ENCODE data around the gene SYS1.

The SYS1 gene

GRCh38 chr20:45338121-45339030 is 24.6 kb upstream of the SYS1 start:
- intact Hi-C loops (cut with DNase I): no loop called here
- no peak for DNase-seq

DNA sequence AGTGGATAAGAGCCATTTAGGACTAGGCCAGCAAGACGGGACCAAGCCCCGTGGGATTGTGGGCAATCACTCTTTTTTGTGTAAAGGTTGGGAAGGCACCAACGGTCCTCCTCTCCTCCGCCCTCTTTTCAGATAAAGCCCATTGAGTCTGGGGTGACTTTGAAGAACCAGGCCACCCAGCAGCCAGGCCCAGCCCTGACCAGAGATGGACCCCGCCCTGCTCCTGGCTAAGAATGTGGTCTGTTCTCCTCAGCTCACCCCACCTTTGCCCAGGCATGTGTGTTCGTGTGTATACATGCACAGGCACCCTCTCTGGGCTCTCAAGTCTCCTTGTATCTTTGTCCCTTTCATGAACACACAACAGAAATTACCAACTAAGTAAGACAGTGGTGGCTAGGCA is 23.9 kb upstream of the SYS1 start:
- DNase-seq: no peak
- intact Hi-C loops (cut with DNase I): no loop called here

GRCh38 chr20:45339799-45340198 is 23.2 kb upstream of the SYS1 start:
- DNase-seq: no peak
- intact Hi-C loops (cut with DNase I): no loop called here

GRCh38 chr20:45340236-45340847 is 22.6 kb upstream of the SYS1 start:
- intact Hi-C loops (cut with DNase I): no loop called here
- no peak for DNase-seq

GRCh38 chr20:45340951-45341350 is 22.0 kb upstream of the SYS1 start:
- intact Hi-C loops (cut with DNase I): no loop called here
- DNase-seq: no peak

GRCh38 chr20:45341579-45341938 is 21.4 kb upstream of the SYS1 start:
- intact Hi-C loops (cut with DNase I): no loop called here
- DNase-seq: no peak

DNA sequence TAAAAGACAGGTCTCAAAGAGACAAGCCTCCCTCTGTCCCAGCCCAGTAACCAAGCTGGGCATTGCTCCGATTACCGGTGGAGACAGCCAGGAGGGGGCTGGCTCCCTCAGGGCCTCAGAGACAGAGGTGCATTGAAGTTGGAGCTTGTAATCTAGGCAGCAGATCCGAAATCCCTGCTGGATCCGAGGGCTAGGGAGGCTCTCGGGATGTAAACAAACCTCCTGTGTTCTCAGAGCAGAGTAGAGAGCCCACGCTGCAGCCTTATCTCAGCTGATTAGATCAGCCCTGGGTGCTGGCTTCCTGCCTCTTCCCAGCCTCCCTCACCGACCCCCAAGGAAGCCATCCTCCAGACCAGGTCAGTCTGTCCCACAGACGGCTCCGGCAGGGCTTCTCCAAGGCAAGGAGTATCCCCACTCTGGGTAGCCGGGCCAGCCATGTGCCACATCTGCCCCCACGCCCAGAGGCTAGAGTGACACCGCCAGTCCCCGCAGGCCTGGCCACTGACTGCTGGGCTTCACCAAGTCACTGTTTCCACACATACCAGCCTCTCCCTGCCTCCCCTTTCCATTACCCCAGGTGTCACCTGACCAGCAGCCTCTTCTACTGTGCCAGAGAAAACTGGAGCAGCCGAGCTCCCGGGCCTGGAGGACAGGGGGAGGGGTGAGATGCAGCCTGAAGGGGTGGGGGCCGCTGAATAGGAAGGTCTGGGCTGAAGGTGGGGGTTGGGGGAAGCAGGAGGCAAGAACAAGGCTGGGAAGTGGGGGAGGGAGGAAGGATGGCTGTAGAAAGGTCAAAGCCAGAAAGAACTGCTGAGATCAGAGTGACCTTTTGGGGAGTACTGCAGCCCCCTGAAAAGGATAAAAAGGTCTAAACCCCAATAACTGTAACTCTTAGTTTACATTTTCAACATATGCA is 20.8 kb upstream of the SYS1 start:
- DNase-seq: peak in 36 of 42 donors; percentile 19 to 76 (median 44)
- intact Hi-C loops (cut with DNase I): no loop called here

DNA sequence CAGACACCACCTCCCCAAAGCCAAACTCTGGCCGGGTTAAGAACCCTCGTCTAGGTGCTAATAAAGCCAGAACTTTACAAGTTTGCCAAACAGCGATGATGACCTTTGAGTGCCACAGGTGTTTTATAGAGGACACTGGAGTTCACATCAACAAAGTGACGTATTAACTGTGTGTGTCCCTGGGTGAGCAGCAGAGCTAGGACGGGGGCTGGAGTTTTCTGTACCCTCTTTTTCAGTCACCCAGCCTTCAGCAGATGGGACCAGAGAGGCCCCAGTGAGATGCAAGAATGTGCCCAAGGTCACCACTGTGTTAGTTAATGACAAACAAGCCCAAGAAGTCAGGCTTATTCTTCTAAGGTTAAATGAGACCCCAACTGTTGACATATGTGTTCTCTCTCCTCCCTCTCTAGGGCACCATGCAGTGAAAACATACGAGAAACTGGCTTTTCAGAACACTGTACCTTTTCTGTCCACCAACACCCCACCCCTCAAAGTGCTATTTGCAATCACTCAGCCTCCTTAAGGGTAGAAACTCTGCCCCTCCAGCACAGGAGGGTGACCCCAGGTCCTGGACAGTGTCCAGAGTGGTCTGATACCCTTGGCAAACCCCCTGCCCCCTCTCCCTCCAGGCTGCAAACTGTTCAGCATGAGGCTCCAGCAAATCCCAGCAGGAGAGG is 20.0 kb upstream of the SYS1 start:
- intact Hi-C loops (cut with DNase I): no loop called here
- no peak for DNase-seq

GRCh38 chr20:45343532-45344167 is 19.3 kb upstream of the SYS1 start:
- intact Hi-C loops (cut with DNase I): no loop called here
- DNase-seq: no peak

- intact Hi-C loops (cut with DNase I): no loop called here
- DNase-seq: peak in 23 of 42 donors; percentile 18 to 80 (median 51)
Observed at GRCh38 chr20:45344168-45344860, 18.6 kb upstream of the SYS1 start.

- intact Hi-C loops (cut with DNase I): no loop called here
- DNase-seq: no peak
Observed at GRCh38 chr20:45345104-45345936, 17.6 kb upstream of the SYS1 start.

GRCh38 chr20:45346291-45346718 is 16.7 kb upstream of the SYS1 start:
- intact Hi-C loops (cut with DNase I): no loop called here
- DNase-seq: no peak

GRCh38 chr20:45346851-45347250 is 16.1 kb upstream of the SYS1 start:
- no peak for DNase-seq
- intact Hi-C loops (cut with DNase I): no loop called here

DNA sequence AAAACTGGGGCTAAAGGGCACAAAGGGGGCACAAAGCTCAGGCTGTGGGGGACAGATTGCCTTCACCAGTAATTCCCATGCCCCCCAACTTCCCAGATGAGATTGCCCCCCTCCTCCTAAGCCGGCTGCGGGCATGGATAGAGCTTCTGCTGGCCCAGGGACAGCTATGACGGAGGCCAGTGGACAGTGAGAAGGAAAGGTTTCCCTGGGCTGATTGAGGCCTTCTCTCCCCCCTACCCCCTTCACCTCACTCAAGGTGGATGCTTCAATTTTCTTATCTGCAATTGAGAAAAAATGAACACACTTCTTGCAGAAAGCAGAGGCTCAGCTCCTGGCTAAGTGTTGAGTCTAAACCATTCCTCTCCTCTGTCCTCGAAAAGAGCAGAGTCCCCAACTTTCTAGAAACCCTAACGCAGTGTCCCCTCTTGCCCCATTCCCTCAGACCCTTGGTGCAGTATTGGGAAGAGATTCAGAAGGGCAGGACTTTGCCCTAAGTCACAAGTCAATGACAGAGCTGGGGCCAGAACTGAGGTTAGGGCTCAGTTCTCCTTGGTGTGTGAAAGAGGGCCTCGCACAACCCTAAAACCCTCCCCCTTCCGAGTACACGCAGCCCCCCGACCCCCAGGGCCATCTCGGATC is 15.5 kb upstream of the SYS1 start:
- no peak for DNase-seq
- intact Hi-C loops (cut with DNase I): no loop called here

DNA sequence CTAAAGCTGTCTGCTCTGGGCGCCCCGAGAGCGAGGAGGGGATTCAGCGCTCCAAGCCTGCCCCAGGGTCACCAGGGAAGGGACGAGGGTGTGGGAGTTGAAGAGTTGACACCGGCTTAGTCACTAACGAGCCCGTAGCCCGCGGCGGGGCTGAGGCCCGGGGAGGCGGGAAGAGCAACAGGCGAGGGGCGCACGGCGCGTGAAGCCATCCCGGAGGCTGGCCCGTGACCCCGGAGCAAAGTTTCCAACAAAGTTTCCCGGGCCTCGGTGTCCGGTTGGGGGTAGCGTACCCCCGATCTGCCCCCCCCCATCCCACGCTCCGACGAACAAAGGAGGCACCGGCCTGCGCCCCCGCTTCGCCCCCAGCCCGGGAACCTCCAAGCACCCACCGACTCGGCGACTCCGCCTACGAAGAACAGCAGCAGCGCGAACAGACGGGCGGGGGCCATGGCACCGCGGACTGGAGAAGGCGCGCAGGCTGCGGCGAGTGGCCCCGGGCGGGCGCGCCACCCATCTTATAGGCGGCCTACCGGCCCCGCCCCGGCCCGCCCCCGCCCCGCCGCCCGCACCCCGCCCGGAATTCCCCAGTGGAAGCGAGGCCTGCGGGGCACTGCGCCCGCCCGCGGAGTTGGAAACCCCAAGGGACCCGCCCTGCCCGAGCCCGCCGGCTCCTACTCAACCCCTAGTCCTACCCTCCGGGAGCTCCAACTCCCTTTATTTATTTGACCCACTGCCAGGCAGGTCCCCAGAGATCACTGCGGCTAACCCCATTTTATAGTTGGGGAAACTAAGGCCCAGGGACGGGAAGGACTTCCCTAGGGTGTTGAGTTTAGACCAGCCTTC is 14.8 kb upstream of the SYS1 start, which contains the start of gene SDC4:
Gene SDC4, minus strand, starts transcription at position 489 of the 843 bp plus-strand sequence. Its CDS starts 40 bp downstream, at position 449.
- intact Hi-C loops (cut with DNase I): no loop called here
- peak in 35 of 42 donors; percentile 32 to 79 (median 56) for DNase-seq

- intact Hi-C loops (cut with DNase I): no loop called here
- no peak for DNase-seq
Observed at GRCh38 chr20:45350217-45350616, 12.7 kb upstream of the SYS1 start.

Data from head of caudate nucleus (tissue), 42 donors.